Loucy (cell line): Measurements from ENCODE around the gene CDX1.

Experiments used
- H2AFZ ChIP-seq: fragments of 200-600 bp; sonication (generic); 2 replicates; pipeline ENCODE4 v1.6.0; 2016; ENCODE audit warnings: antibody characterized with exemption, mild to moderate bottlenecking, low read length, moderate library complexity
- H3F3A ChIP-seq: fragments of 200-600 bp; 2 replicates; pipeline ENCODE4 v1.6.0; 2016; ENCODE audit warnings: antibody characterized with exemption, low read depth, mild to moderate bottlenecking
- H3K27me3 ChIP-seq: fragments of 200-600 bp; sonication (generic); 2 replicates; pipeline ENCODE4 v1.6.1; 2014; ENCODE audit warnings: low read length, mild to moderate bottlenecking; ENCODE audit not compliant: insufficient read depth, poor library complexity, severe bottlenecking
- H3K36me3 ChIP-seq: fragments of 200-600 bp; sonication (generic); 2 replicates; pipeline ENCODE4 v1.6.1; 2016; ENCODE audit warnings: low read length; ENCODE audit not compliant: insufficient read depth
- H3K4me1 ChIP-seq: fragments of 200-600 bp; sonication (generic); 2 replicates; pipeline ENCODE4 v1.5.1; 2014; ENCODE audit warnings: low read length, mild to moderate bottlenecking; ENCODE audit not compliant: insufficient read depth, poor library complexity, severe bottlenecking
- H3K4me2 ChIP-seq: fragments of 200-600 bp; sonication (generic); 2 replicates; pipeline ENCODE4 v1.6.0; 2014; ENCODE audit warnings: antibody characterized with exemption, low read length, low read depth, mild to moderate bottlenecking; ENCODE audit not compliant: poor library complexity, severe bottlenecking
- H3K4me3 ChIP-seq: fragments of 200-600 bp; sonication (generic); 2 replicates; pipeline ENCODE4 v1.5.1; 2014; ENCODE audit warnings: low read length, mild to moderate bottlenecking, mixed read lengths; ENCODE audit not compliant: poor library complexity, severe bottlenecking
- H3K79me2 ChIP-seq: fragments of 200-600 bp; sonication (generic); 2 replicates; pipeline ENCODE4 v1.6.1; 2014; ENCODE audit warnings: low read length; ENCODE audit not compliant: insufficient read depth
- H3K9ac ChIP-seq: fragments of 200-600 bp; sonication (generic); 2 replicates; pipeline ENCODE4 v1.6.0; 2014; ENCODE audit warnings: mild to moderate bottlenecking, low read depth, low read length, moderate library complexity; ENCODE audit not compliant: poor library complexity, severe bottlenecking
- H3K9me2 ChIP-seq: fragments of 200-600 bp; sonication (generic); replicated peaks from 2 replicates; pipeline ENCODE4 v1.6.1; 2016; ENCODE audit warnings: low read depth, low read length, mixed read lengths
- H3K9me3 ChIP-seq: fragments of 200-600 bp; sonication (generic); 2 replicates; pipeline ENCODE4 v1.6.1; 2014; ENCODE audit warnings: mild to moderate bottlenecking, antibody characterized with exemption, low read length, low read depth; ENCODE audit not compliant: insufficient read depth
- H4K20me1 ChIP-seq: fragments of 200-600 bp; sonication (generic); 2 replicates; pipeline ENCODE4 v1.6.0; 2014; ENCODE audit warnings: antibody characterized with exemption, low read length, mild to moderate bottlenecking; ENCODE audit not compliant: insufficient read depth, poor library complexity, severe bottlenecking
- CTCF ChIP-seq: fragments of 200-600 bp; sonication (generic); conservative IDR thresholded peaks from 2 replicates; pipeline ENCODE4 v1.5.1; 2014; ENCODE audit warnings: mild to moderate bottlenecking, antibody characterized with exemption, low read length
- EZH2phosphoT487 ChIP-seq: fragments of 200-600 bp; IDR thresholded peaks from 2 replicates; pipeline ENCODE4 v1.6.1; 2018; ENCODE audit warnings: antibody characterized with exemption, mild to moderate bottlenecking, moderate library complexity, borderline replicate concordance

CDX1 gene

GRCh38 chr5:150188146-150188842 lies 21.7 kb downstream of the CDX1 start:
- no peak overlapping the region for H3K4me3 ChIP-seq
- H3K36me3 ChIP-seq, result no peaks in the 10 kb centered on the region
- H3K9me2 ChIP-seq, result no peaks in the 10 kb centered on the region
- TF ChIP-seq EZH2phosphoT487 (no peak), CTCF (no peak)
- H3K4me1 ChIP-seq, result no peaks in the 10 kb centered on the region
- H3K9me3 ChIP-seq, result no peaks in the 10 kb centered on the region
- H3K4me2 ChIP-seq, result no peak overlapping the region
- no peaks in the 10 kb centered on the region for H3F3A ChIP-seq
- no peaks in the 10 kb centered on the region for H3K27me3 ChIP-seq
- H3K9ac ChIP-seq, result no peak overlapping the region
- no peaks in the 10 kb centered on the region for H4K20me1 ChIP-seq
- no peaks in the 10 kb centered on the region for H3K79me2 ChIP-seq
- no peak overlapping the region for H2AFZ ChIP-seq

GRCh38 chr5:150189326-150189725 lies 22.7 kb downstream of the CDX1 start:
- Histone ChIP-seq H3K9me2 (no peaks in the 10 kb centered on the region), H3K9me3 (no peaks in the 10 kb centered on the region), H3K4me3 (no peak overlapping the region), H3K79me2 (no peaks in the 10 kb centered on the region), H3K4me1 (no peaks in the 10 kb centered on the region), H3K27me3 (no peaks in the 10 kb centered on the region), H3K9ac (no peak overlapping the region), H3F3A (no peaks in the 10 kb centered on the region), H4K20me1 (no peaks in the 10 kb centered on the region), H3K4me2 (no peak overlapping the region), H2AFZ (no peak overlapping the region), H3K36me3 (no peaks in the 10 kb centered on the region)
- TF ChIP-seq CTCF (no peak), EZH2phosphoT487 (no peak)

GRCh38 chr5:150189728-150190502 lies 23.3 kb downstream of the CDX1 start, which contains the start of gene SLC6A7:
TSS of gene SLC6A7 (plus strand) at chr5:150190062. CDS start at chr5:150190328, 266 bp downstream.
- no peaks in the 10 kb centered on the region for H3K4me1 ChIP-seq
- H3K9ac ChIP-seq, result no peak within 1 kb of the TSS
- no peaks in the 10 kb centered on the region for H3K27me3 ChIP-seq
- H3K4me2 ChIP-seq, result no peak within 1 kb of the TSS
- H2AFZ ChIP-seq, result no peak within 1 kb of the TSS
- TF ChIP-seq CTCF (no peak), EZH2phosphoT487 (no peak)
- no peaks in the 10 kb centered on the region for H3F3A ChIP-seq
- no peak within 1 kb of the TSS for H3K4me3 ChIP-seq
- no peaks in the 10 kb centered on the region for H3K9me2 ChIP-seq
- H3K79me2 ChIP-seq, result no peaks in the 10 kb centered on the region
- H3K36me3 ChIP-seq, result no peaks in the 10 kb centered on the region
- H4K20me1 ChIP-seq, result no peaks in the 10 kb centered on the region
- no peaks in the 10 kb centered on the region for H3K9me3 ChIP-seq
